Ishikawa (cell line): Measurements from ENCODE around the gene CSN1S1.

ENCODE experiments used
- MAX ChIP-seq: IDR thresholded peaks from 2 replicates; pipeline ENCODE4 v1.6.1; 2012
- NFIC ChIP-seq: IDR thresholded peaks from 2 replicates; pipeline ENCODE4 v1.6.1; 2012

- TF ChIP-seq NFIC: no peak
- no peak for TF ChIP-seq MAX
Measured at GRCh38 chr4:69894721-69895120, 36.1 kb upstream of the CSN1S1 start.
